HG03175 (cell line): ENCODE measurements around the gene FHOD1.

Experiments used
- ATAC-seq: cut with Tn5 transposase; IDR thresholded peaks from one replicate; pipeline ENCODE4 v1.9.1; 2021; ENCODE audit warnings: mild to moderate bottlenecking, moderate library complexity; ENCODE audit not compliant: unreplicated experiment

Gene FHOD1

DNA sequence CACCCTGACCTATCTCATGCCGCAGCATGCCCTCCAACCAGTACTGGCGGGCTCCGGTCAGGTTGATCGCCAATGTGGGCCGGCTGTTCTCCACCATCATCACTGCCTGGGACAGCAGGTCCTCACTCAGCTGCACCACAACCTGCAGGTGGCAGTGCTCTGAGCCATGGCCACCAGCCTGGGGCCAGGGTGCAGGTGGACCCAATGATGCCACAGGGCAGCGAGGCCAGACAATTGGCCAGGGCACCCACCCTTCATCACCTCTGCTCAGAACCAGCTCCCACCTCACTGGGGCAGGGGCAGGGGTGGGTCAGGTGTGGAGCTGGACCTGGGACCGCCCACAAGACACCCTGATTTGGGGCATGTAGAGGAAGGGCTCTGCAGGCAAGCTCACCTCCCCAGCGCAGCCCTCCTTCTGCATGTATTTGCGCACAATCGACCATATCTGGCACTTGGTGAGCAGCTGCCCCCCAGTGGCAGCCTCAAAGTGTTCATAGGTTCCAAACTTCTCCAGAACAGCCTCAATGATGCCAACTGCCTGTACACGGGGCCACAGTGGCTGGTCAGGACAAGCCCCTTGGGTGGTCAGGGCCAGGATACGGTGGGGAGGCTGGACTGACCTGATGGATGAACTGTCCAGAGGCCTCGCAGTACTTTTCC, 67.7 kb downstream of the FHOD1 start:
- no peak for ATAC-seq
